ENCODE measurements around the gene ZNF8.
A peak's percentile ranks its signal among the peaks of the same experiment; 100 is the strongest.

The ZNF8 gene

GRCh38 chr19:58278541-58279041 is at the start of gene ZNF8:
Gene ZNF8, plus strand, starts transcription at chr19:58278955. Its CDS starts 127 bp downstream, at chr19:58279082.
- DNase-seq (ENCODE audit: low read depth, low spot score): peak; percentile 89
- ChIA-PET POLR2A (interaction anchor here (0.8 to 1.5 kb wide), 5 partner anchors 16 to 241 kb away, joined by 3 to 6 read pairs (median 4); partner anchors contain the start of genes ZBTB45, ZNF274, ZNF497 and ZNF544), CTCF (no interaction called here)
- TF ChIP-seq CTCF (IDR thresholded peaks at IDR 0.05; ENCODE audit: insufficient read depth, low read length, missing control alignments): no peak
- peak within 1 kb of the TSS; percentile 66 for H3K4me3 ChIP-seq (ENCODE audit: low read depth, low read length)

GRCh38 chr19:58229255-58229639 is 49.5 kb upstream of the ZNF8 start:
- DNase-seq (ENCODE audit: low read depth, low spot score): no peak
- ChIA-PET POLR2A (interaction anchor here (1.9 kb wide), 1 partner anchor 50 kb away, joined by 6 read pairs; the partner anchor contains the start of gene ZNF8), CTCF (interaction anchor here (1.4 kb wide), 1 partner anchor 9 kb away, joined by 3 read pairs; no protein-coding TSS in a partner anchor)
- peak overlapping the region; percentile 73 for H3K4me3 ChIP-seq (ENCODE audit: low read depth, low read length)
- TF ChIP-seq CTCF (IDR thresholded peaks at IDR 0.05; ENCODE audit: insufficient read depth, low read length, missing control alignments): peak; percentile 25

- no peak for DNase-seq (ENCODE audit: low read depth, low spot score)
- no peak for TF ChIP-seq CTCF (IDR thresholded peaks at IDR 0.05; ENCODE audit: insufficient read depth, low read length, missing control alignments)
- CTCF ChIA-PET: no interaction called here
- POLR2A ChIA-PET: interaction anchor here (0.5 kb wide), 1 partner anchor 92 kb away, joined by 4 read pairs; no protein-coding TSS in a partner anchor
- H3K4me3 ChIP-seq (ENCODE audit: low read depth, low read length): no peak overlapping the region
These were observed 41.4 kb upstream of the ZNF8 start for GRCh38 chr19:58237324-58237723.

GRCh38 chr19:58243351-58243750 is 35.4 kb upstream of the ZNF8 start:
- TF ChIP-seq CTCF (IDR thresholded peaks at IDR 0.05; ENCODE audit: insufficient read depth, low read length, missing control alignments): no peak
- DNase-seq (ENCODE audit: low read depth, low spot score): no peak
- POLR2A ChIA-PET: no interaction called here
- H3K4me3 ChIP-seq (ENCODE audit: low read depth, low read length): no peak overlapping the region
- CTCF ChIA-PET: no interaction called here

GRCh38 chr19:58248886-58249285 is 29.9 kb upstream of the ZNF8 start:
- DNase-seq (ENCODE audit: low read depth, low spot score): no peak

More at GRCh38 chr19:58248886-58249285, 29.9 kb upstream of the ZNF8 start:
- ChIA-PET CTCF (no interaction called here), POLR2A (no interaction called here)
- H3K4me3 ChIP-seq (ENCODE audit: low read depth, low read length): no peak overlapping the region
- no peak for TF ChIP-seq CTCF (IDR thresholded peaks at IDR 0.05; ENCODE audit: insufficient read depth, low read length, missing control alignments)
